HG02798 (cell line): ENCODE measurements around the gene STARD8.
"Not testable (repeated sequence)": the region's sequence is repeated elsewhere in the genome, so short reads cannot be mapped to it uniquely, and the experiment has no call there.

Experiments used
- ATAC-seq: cut with Tn5 transposase; IDR thresholded peaks from one replicate; pipeline ENCODE4 v1.9.1; 2021; ENCODE audit warnings: mild to moderate bottlenecking; ENCODE audit not compliant: unreplicated experiment, poor library complexity

The STARD8 gene

DNA sequence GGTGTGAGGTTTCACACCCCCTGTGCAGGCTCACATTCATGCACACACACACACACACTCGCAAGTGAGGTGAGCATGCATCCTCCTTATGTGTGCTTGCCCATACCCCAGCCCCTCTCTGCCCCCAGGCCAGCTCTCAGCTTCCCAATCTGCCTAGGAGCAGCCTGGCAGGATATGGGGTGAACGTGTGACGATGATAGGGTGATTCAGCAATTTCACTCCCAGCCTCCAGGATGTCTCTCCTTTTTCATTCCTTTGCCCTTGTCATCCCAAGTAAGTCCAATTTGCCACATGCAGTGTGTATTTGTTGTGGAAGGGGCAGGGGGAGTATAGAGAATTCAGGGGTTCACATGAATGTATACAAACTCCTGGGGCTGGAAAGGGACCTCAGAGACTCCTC, 7.2 kb downstream of the STARD8 start:
- no peak for ATAC-seq

DNA sequence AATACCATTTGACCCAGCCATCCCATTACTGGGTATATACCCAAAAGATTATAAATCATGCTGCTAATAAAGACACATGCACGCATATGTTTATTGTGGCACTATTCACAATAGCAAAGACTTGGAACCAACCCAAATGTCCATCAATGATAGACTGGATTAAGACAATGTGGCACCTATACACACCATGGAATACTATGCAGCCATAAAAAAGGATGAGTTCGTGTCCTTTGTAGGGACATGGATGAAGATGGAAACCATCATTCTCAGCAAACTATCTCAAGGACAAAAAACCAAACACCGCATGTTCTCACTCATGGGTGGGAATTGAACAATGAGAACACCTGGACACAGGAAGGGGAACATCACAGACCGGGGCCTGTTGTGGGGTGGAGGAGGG, 9.0 kb downstream of the STARD8 start:
- ATAC-seq = not testable (repeated sequence)

DNA sequence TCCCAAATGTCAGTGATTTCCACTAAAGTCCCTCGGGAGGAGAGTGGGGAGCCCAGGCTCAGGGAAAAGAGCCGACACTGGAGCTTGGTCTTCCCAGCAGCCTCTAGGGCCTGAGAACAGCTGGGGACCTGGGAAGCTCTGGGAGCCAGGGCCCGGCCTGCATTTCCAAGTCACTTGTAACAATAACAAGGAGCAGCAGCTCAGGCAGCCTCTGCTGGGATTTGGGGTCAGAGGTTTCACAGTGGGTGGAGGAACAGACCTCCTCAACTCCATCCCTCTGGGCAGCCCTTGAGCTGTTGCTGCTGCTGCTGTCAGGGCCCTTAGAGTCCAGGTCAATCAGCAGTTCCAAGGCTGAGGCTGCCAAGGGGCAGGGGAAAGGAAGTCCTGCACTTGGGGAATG, 11.1 kb downstream of the STARD8 start:
- no peak for ATAC-seq

DNA sequence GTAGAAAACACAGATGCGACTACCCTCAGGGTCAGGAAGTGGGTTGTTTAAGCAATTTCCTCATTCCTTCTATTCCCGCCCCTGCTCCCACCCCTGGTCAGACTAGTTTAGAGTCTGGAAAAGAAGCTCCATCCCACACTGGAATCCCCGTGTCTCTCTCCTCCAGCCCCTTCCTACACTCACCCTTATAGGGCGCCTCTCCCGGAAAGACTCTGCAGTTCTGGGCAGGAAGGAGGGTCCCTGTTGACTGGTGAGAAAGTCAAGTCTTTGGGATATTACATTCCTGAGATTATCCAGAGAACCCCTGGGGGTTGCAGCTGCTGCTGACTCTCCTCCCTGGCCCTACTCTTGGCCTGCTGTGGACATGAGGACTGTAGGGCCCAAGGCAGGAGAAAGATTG, 11.9 kb downstream of the STARD8 start:
- no peak for ATAC-seq

DNA sequence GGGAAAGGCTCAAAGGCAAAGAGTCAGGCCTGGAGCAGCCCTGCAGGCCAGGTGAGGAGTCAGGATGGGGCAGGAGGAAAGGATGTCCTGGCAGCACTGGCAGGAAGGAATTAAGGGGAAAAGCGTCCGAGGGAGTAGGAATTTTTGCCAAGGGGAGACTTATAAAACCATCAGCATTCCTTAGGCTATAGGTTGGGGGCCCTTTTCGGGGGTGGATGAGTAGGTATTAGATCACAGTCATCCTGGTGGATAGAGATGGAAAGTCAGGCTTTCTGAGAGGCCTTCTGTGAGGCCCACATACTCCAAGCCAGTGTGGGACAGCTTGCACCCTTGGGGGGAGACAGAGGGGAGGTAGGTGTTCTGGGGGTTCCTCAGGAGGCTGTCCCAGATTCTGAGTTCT, 12.3 kb downstream of the STARD8 start:
- ATAC-seq = no peak

DNA sequence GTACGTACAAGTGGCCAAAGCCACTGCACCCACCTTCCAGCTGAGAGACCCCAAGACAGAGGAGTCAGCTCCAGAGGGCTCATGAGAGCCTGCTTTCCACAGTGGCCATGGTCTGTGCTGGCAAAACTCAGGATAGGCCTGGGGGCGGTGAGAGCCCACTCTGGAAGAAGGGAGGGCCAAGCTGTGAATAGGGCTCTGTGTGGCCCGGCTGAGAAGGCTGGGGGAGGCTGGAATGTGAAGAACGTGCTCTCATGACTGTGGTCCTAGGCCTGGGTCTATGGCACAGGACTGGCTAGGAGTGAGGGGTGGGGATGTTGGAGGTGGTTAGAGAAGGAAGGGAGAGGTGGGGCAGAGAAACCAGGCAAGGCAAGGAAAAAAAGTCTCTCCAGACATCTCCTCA, 13.3 kb downstream of the STARD8 start:
- ATAC-seq = no peak

DNA sequence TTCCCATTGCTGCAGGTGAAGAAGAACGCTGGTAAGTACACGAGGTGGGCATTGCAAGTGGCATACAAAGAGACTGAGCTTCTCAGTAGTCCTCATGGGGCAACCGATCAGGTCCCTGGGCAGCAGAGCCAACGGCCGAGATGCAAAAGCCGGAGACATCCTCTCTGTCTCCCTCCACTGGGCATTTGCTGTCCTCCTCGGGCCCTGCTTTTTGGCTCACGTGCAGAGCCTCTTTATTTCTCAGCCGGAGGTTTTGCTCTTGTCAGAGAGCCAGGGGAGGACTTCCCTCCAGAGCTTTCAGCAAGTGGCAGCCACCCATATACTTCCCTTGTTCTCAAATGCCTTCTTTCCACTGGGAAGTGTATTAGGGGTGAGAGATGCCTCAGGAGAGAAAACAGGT, 18.0 kb downstream of the STARD8 start:
- no peak for ATAC-seq

DNA sequence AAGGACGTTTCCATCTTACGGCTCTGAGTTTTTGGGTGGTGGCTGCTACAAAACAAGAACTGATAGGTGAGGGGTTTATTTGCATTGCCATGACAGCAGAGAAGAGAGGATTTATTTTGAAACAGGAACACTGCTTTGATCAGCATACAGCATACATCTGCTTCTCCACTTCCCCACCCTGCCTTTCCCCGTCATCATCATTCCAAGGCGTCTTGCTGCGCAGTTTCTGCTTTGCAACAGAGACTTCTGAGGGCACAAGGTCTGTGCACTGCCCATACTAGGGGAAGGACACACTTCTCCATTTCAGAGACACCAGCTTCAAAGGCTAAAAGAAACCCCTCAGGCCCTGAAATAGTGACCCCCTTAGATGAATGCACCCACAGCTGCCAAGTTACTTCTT, 19.1 kb downstream of the STARD8 start:
- ATAC-seq = no peak

DNA sequence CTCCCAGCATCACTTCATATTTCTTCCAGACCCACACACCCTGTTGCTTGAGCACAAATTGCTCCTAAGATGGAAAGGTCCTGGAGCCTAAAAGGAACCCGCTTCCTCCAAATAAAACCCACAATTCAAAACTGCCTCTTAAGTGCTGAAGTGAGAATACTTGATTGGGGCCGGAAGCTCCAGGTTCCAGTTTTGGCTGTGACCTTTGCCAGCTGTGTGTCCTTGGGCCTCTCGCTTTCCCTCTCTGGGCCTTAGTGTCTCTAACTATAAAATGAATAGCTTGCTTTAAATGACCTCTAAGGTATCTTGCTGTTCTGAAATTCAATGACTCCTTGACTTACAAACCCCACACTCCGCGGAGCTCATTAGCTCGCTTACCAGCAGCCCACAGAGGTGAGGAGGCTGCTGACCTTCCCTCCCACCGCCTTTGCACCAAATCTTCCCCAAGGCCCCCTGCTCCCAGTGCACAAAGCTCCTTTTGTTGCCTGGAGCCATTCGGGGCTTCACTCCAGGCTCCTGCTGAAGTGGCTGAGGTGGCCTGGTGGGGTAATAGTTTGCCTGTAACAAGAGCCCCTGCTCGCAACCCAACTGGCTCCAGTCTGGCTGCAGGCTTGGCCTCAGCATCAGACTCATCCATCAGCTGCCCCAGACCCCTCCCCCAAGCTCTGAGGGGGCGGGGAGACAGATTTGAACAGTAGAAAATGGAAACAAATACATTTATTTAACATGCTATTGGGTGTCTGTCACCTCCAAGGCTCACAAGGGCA, 21.8 kb downstream of the STARD8 start:
- no peak for ATAC-seq

DNA sequence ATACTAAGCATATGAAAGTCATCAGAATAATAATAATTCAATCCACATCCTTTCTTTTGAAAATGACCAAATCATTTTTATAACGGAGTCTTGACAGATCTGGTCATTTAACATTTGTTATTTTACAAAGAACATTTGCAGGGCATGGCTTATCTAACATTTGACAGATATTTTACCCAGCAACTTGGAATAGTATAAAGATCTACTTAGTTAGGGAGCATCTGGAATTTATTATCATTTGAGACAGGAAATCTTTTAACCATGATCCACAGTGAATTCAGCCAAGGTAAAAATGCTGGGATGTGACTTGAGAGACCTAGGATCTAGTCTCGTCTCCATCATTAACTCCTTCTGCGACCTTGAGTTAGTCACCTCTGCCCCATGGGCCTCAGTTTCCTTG, 22.4 kb downstream of the STARD8 start:
- no peak for ATAC-seq

DNA sequence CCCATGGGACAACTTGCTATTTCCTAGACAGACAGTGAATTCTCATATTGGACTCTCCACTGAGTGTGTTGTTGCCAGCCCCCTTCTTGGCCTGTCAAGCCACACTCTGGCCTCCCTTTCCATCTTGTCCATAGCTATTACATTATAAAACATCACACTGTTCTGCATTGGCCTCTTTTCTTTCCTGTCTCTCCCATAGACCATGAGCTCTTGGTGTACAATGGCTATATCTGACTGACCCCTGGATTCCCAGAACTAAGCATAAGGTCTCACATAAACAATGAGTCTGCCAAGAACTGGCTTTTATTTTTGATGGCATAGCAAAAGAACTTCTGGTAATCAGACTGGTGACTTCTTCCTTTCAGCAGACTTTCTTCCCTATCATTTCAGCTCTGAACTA, 23.8 kb downstream of the STARD8 start:
- ATAC-seq = no peak

DNA sequence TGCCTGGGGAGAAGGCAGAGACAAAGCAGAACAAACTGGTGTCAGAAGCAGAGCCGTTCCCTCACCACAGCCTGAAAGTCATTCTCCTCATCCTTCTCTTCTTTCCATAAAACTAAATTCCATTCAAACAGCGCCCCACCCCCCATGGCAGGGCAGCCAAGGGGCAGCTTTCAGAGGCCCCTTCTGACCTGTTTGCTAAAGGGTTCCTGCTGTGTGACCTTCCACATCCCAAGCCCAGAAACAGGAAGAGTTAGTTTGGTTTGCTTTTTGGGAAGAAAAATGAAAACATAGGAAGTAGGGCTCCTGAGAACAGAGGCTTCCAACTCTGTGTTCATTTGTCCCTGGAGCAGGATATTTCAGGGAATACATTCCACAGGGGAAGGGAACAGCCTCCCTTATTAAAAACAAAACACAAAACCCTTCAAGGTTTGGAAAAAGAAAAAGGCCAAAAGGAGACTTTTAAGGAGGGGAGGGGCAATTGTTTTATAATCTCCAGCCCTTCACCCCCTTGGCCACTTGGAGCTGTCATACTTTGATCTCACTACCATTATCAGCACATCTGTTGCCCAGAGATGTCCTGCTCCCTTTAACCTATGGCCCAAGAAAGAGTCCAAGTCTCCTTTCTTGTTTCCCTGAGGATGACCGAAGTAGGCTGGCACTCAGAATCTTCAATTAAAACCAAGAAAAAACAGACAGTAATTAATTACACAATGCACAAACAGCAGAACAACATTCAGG, 25.3 kb downstream of the STARD8 start:
- no peak for ATAC-seq

DNA sequence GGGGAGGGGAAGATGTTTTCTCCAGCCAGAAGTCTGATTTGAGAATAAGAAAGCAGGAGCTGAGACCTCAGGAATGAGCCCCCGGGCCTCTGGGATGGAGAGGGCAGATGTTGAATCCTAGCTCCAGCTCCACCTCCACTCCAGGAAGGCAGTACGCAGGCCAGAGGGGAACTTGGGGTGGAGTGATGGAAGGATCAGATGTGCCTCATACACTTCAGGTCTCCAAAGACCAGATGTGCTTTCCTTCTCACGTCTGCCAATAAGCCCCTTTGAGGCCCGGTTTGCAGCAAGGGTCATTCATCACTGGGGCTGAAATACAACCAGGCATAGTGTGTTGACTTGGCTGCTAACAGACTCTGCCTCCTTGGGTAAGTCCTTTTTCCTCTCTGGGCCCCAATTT, 28.1 kb downstream of the STARD8 start:
- no peak for ATAC-seq

DNA sequence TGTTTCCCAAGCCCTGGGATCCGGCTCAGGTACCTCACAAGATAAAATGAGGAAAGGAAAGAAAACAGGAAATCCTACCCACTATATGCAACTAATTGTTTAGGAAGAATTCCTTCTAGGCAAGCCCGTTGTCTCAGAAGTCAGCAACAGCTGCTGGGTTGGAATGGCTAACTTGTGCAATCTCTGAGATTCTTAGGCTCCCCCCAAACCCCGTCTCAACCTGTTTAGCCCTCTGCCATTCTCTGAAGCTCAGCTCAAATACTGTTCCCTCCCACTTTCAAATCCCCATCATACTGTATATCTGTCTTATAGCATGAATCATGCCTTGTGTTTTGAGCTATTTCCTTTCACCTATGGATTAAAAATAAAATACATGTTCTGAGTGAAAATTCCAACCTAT, 28.9 kb downstream of the STARD8 start:
- no peak for ATAC-seq

DNA sequence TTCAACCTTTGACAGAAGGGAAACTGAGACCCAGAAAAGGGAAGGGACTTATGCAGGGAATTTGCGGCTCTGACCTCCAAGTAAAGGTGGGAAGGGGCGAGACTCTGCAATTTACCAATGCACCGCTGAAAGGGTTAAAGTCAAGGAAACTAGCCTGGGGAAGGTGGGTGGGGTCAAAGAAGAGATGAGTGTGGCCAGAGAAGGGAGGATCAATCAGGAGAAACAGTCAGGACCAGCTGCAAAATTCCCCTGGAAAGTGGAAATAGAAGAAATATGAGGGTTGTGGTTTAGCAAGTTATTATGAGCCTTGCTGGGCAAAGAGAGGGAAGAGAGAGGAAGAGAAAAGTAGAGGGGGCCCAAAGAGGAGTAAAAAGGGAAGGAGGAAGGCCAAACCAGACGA, 30.5 kb downstream of the STARD8 start:
- no peak for ATAC-seq

DNA sequence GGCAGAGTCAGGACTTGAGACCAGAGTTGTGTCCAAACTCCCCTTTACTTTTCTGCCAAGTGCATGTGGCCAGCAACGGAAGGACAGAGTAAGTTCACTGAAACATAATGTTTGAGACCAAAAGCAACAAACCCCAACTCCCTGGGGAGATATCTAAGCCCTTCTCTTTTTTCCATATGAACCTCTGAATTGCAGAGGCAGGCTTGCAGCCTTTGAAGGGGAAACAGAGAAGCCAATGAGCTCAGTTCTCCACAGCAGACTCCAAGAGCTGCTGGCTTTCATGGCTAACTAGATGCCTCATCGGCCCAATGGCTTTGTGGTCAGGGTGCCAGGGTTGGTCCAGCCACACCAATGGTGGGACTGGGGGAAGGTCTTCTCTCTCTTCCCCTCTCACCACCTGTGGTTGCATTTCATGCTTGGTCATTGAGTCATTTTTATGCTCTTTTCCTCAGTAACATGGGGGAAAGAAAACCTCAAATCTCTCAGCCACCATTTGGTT, 34.0 kb downstream of the STARD8 start:
- peak; percentile 49 for ATAC-seq

DNA sequence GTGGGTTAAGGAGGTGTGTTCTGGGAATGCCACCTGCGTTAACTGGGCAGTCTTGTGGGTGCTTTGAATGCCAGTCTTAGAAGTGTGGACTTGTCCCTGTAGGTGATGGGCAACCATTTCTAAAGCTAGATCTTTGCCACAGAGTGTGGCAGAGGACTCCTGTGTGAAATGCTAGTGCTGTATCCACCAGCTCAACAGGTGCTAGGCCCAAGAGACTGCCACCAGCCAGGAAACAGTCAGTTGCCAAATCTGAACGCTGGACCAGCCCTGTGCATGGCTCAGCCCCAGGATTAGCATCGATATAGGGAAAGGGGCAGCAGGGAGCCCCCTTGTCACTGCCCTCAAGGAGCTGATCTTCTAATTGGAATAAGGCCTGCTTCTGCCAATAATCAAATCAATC, 35.3 kb downstream of the STARD8 start:
- no peak for ATAC-seq

DNA sequence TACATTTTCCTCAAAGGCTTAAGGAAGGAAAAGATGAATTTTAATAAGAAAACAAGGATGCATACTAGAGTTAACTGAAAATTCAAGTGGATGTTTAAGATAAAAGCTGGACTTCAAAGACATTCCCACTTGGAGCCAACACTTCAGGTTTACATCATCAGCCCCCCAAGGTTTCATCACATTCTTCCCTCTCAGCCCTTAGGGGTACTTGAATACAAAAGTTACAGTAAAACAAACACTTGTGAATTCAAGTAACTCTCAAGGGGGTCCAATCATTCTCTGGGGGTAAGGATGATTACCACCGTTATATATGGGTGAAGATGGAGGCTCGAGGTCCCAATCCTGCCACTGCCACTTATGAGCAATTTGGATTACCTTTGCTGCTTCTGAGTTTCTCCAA, 36.1 kb downstream of the STARD8 start:
- no peak for ATAC-seq

DNA sequence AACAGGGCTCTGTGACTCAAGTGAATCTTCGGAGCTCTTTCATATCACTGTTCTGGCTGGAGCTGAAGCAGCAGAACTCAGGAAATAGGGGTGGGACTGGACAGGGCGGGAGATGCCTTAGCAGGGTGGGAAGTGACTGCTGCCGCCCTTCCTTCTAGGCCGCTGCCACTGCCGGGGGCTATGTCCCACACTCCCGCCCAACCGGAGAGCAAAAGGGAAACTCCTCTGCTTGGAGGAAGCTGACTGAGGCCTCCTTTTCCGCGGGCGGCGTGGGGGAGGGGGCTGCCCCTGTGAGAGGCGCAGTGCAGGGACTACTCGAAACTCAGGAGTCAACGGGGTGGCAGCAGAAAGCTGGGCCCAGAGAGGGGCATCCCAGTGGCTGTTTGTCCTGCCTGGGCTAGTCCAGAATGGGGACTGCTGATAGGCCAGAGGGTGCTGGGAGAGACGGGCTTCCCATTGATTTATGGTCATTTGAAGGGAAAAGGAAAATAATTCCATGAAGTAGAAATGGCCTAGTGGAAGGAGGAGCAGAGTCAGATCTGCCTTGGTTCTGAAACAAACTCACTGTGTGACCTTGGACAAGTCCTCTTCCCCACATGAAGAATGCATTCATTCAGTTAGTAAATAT, 36.9 kb downstream of the STARD8 start:
- no peak for ATAC-seq

DNA sequence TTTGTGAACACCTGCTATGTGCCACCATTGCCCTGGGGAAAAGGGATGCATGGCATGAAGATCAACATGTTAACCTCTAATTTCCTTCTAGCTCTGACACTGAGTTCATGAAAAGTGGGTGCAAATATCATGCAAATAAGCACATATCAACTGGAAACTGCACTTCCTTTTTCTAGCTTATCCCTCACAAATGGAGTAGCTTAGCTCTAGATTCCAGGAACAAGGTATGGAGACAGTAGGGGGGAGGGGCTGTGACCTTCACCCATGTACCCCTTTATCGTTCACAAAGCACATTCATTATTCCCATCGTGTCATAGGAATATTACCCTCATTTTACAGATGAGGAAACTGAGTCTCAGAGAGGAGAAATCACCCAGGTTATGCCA, 37.4 kb downstream of the STARD8 start:
- ATAC-seq = no peak

DNA sequence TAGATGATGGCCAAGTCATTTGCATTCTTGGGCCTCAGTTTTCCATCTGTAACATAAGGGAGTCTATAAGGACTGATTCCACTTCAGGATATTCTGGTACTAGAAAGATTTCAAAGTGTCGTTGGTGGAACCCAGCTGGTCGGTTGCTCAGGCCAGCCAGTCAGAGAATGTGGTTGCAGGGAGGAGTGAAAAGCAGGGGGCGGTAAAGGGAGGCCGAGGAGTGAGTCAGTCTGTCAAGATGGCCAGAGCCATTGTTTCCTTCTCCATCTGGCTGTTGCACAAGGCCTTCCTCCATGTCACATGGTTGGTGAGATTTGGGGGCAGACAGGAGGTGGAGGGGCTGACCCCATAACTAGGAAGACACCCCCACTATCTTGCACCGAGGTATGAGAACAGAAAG, 38.2 kb downstream of the STARD8 start:
- peak; percentile 37 for ATAC-seq
